Lower lobe of right lung (tissue), 2 donors: ENCODE measurements around the gene CHMP2A. TPM values are rescaled to one million over a fixed set of nuclear protein-coding genes. Genes with fewer than 3 reads are reported as not detected.
A peak's percentile ranks its signal among the peaks of the same experiment; 100 is the strongest.
"Not testable (repeated sequence)": the region's sequence is repeated elsewhere in the genome, so short reads cannot be mapped to it uniquely, and the experiment has no call there.

Source experiments
- ATAC-seq, 2 donors: fragments of 200-7000 bp; cut with Tn5 transposase; one replicate each; pipeline ENCODE4 v1.9.1; 2020 to 2022; ENCODE audit warnings: mild to moderate bottlenecking in 2 of 2, moderate library complexity in 2 of 2
- DNase-seq: peaks from one replicate; pipeline ENCODE4 v3.0.0-alpha.2; 2020
- H3K27ac ChIP-seq: fragments of 200-600 bp; one replicate; pipeline ENCODE4 v1.8.0; 2022
- H3K27me3 ChIP-seq: fragments of 200-600 bp; one replicate; pipeline ENCODE4 v1.8.0; 2022; ENCODE audit warnings: low read depth
- H3K36me3 ChIP-seq: fragments of 200-600 bp; one replicate; pipeline ENCODE4 v1.8.0; 2022; ENCODE audit warnings: mild to moderate bottlenecking
- H3K4me1 ChIP-seq: fragments of 200-600 bp; one replicate; pipeline ENCODE4 v1.8.0; 2022
- H3K4me3 ChIP-seq: fragments of 200-600 bp; one replicate; pipeline ENCODE4 v1.8.0; 2022; ENCODE audit warnings: mild to moderate bottlenecking
- H3K9me3 ChIP-seq: fragments of 200-600 bp; one replicate; pipeline ENCODE4 v1.8.0; 2022
- CTCF ChIP-seq: fragments of 200-600 bp; IDR thresholded peaks from one replicate; pipeline ENCODE4 v1.8.0; 2022; ENCODE audit warnings: antibody characterized with exemption, mild to moderate bottlenecking
- intact Hi-C: fragments of 100-400 bp; cut with DNase I; formaldehyde crosslinking; loops from one replicate; pipeline ENCODE4 v1.11.0; 2022
- total RNA-seq: library from RNA; stranded (reverse); fragmentation: NEBNext Ultra II Directional; extraction: Animal tissue kit (Norgen Biotek cat#: 25700); gene quantifications from one replicate; pipeline ENCODE4 v1.2.1, GENCODE V29; 2021
- donor health status: DM: no; HTN: yes; CAD: no; lungs with severe emphysema.

Gene CHMP2A
- total RNA-seq, 1 donor from 2014 or later: 104 TPM

DNA sequence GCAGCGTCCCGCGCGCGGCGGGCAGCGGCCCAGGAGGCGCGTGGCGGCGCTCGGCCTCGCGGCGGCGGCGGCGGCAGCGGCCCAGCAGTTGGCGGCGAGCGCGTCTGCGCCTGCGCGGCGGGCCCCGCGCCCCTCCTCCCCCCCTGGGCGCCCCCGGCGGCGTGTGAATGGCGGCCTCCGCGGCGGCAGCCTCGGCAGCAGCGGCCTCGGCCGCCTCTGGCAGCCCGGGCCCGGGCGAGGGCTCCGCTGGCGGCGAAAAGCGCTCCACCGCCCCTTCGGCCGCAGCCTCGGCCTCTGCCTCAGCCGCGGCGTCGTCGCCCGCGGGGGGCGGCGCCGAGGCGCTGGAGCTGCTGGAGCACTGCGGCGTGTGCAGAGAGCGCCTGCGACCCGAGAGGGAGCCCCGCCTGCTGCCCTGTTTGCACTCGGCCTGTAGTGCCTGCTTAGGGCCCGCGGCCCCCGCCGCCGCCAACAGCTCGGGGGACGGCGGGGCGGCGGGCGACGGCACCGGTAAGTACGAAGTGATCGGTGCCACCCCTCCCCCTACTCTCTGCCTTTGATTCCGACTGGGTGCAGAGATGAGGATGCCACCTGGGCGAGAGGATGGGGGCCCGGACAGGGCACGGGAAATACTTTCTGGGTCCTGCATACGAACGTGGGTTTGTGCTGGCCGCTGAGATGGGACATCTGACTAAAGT lies 10.2 kb downstream of the CHMP2A start:
- intact Hi-C loops: no loop called here
- H3K27ac ChIP-seq: peak overlapping the region; percentile 99
- peak; percentile 63 for DNase-seq
- TF ChIP-seq CTCF: no peak
- peak; percentile 44 to 45 for ATAC-seq
- peaks cover 26% of the 10 kb centered on the region for H3K4me1 ChIP-seq
- H3K9me3 ChIP-seq: no peaks in the 10 kb centered on the region
- peaks cover 43% of the 10 kb centered on the region for H3K36me3 ChIP-seq
- peak overlapping the region; percentile 79 for H3K4me3 ChIP-seq
- no peaks in the 10 kb centered on the region for H3K27me3 ChIP-seq

DNA sequence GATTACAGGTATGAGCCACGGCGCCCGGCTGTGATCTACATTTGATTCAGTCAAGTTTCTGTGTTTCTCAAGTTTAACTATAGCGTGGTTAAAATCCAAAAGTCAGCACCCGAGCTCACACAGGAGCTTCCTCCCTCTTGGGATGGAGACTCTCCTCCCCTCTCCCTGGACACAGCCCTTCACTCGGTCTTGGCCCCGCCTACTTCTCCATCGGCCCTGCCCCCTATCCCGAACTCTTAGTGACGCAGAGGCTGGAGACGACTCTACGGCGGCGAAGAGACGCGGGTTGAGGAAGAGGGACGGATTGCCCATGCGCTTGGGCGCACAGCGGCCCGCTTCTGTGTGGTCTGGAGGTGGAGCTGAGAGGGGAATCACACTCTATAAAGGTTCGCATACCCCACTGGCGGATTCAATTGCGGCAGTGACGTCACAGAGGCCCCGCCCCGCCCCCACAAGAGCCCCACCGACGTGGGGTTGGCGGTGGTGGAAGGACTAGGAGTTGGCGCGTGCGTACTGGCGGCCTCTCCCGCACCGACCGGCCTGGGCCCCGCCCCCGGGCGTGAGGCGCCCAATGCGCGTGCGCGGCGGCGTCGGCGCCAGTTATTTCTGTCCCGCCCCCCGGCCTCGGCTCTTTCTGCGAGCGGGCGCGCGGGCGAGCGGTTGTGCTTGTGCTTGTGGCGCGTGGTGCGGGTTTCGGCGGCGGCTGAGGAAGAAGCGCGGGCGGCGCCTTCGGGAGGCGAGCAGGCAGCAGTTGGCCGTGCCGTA lies 10.9 kb downstream of the CHMP2A start, which contains the start of gene TRIM28:
Gene TRIM28, plus strand, starts transcription at position 239 of the 765 bp plus-strand sequence. CDS start 694 bp downstream, outside the sequence.
- H3K36me3 ChIP-seq: peaks cover 36% of the 10 kb centered on the region
- no peaks in the 10 kb centered on the region for H3K27me3 ChIP-seq
- H3K4me1 ChIP-seq: peaks cover 26% of the 10 kb centered on the region
- TF ChIP-seq CTCF: no peak
- H3K4me3 ChIP-seq: peak within 1 kb of the TSS; percentile 79
- DNase-seq (peak; percentile 98), ATAC-seq (peak; percentile 97 to 98)
- no peaks in the 10 kb centered on the region for H3K9me3 ChIP-seq
- H3K27ac ChIP-seq: peak within 1 kb of the TSS; percentile 99
- intact Hi-C loops: no loop called here

DNA sequence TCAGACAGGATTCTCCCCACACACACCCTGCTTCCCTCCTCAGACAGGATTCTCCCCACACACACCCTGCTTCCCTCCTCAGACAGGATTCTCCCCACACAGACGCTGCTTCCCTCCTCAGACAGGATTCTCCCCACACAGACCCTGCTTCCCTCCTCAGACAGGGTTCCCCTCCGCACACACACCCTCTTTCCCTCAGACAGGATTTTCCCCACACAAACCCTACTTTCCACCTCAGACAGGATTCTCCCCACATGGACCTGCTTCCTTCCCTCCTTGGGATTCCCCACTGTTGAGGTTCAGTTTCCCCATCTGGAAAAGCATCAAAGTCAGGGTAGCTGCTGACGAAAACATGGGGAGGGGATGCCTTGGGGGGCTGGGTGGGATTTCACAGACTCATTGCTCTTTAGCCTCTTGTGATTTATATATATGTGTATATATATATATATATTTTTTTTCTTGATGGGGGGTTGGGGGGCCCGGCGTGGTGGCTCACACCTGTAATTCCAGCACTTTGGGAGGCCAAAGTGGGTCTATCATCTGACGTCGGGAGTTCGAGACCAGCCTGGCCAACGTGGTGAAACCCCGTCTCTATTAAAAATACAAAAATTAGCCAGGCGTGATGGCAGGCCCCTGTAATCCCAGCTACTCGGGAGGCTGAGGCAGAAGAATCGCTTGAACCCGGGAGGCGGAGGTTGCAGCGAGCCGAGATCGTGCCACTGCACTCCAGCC lies 12.1 kb downstream of the CHMP2A start:
- Histone ChIP-seq H3K27ac (peak overlapping the region; percentile 99), H3K27me3 (peaks cover 11% of the 10 kb centered on the region), H3K36me3 (peaks cover 24% of the 10 kb centered on the region), H3K4me3 (peak overlapping the region; percentile 79), H3K4me1 (peaks cover 35% of the 10 kb centered on the region)
- DNase-seq, ATAC-seq, intact Hi-C loops, H3K9me3 ChIP-seq: not testable (repeated sequence)

- peaks cover 17% of the 10 kb centered on the region for H3K4me1 ChIP-seq
- H3K36me3 ChIP-seq, H3K27ac ChIP-seq, H3K9me3 ChIP-seq, H3K4me3 ChIP-seq, DNase-seq, intact Hi-C loops, ATAC-seq: not testable (repeated sequence)
- H3K27me3 ChIP-seq: peaks cover 15% of the 10 kb centered on the region
Observed at GRCh38 chr19:58539169-58539559, 15.7 kb downstream of the CHMP2A start.

- H3K27me3 ChIP-seq: peaks cover 15% of the 10 kb centered on the region
- peak; percentile 82 to 86 for ATAC-seq
- intact Hi-C loops: no loop called here
- peak; percentile 60 for DNase-seq
- TF ChIP-seq CTCF: no peak
- peak overlapping the region; percentile 58 for H3K27ac ChIP-seq
- peak overlapping the region; percentile 46 for H3K4me3 ChIP-seq
- H3K9me3 ChIP-seq: no peaks in the 10 kb centered on the region
- H3K4me1 ChIP-seq: peaks cover 17% of the 10 kb centered on the region
- no peaks in the 10 kb centered on the region for H3K36me3 ChIP-seq
Observed at GRCh38 chr19:58538257-58539168, 16.4 kb downstream of the CHMP2A start.
